Neural progenitor cell (in vitro differentiated cells): ENCODE results near the gene ZBTB7B. TPM values are rescaled to one million over a fixed set of nuclear protein-coding genes. Genes with fewer than 3 reads are reported as not detected.

Experiments used
- DNase-seq: peaks from one replicate; pipeline ENCODE4 v3.0.0-alpha.2; 2016; ENCODE audit warnings: low spot score
- H2AFZ ChIP-seq: fragments of 200-600 bp; sonication (generic); replicated peaks from 2 replicates; pipeline ENCODE4 v1.6.1; 2016; ENCODE audit warnings: antibody characterized with exemption
- H3F3A ChIP-seq: fragments of 200-600 bp; sonication (generic); 2 replicates; pipeline ENCODE4 v1.6.1; 2016; ENCODE audit warnings: antibody characterized with exemption, low read depth
- H3K27ac ChIP-seq: fragments of 200-600 bp; sonication (generic); 2 replicates; pipeline ENCODE4 v1.5.1; 2016; ENCODE audit warnings: mild to moderate bottlenecking
- H3K27me3 ChIP-seq: fragments of 200-600 bp; sonication (generic); 2 replicates; pipeline ENCODE4 v1.6.1; 2016; ENCODE audit warnings: mild to moderate bottlenecking, moderate library complexity
- H3K36me3 ChIP-seq: fragments of 200-600 bp; sonication (generic); 2 replicates; pipeline ENCODE4 v1.5.1; 2016
- H3K4me1 ChIP-seq: fragments of 200-600 bp; sonication (generic); 2 replicates; pipeline ENCODE4 v1.6.1; 2016; ENCODE audit warnings: mixed run types
- H3K4me2 ChIP-seq: fragments of 200-600 bp; sonication (generic); 2 replicates; pipeline ENCODE4 v1.6.1; 2016
- H3K4me3 ChIP-seq: fragments of 200-600 bp; sonication (generic); 2 replicates; pipeline ENCODE4 v1.5.1; 2016
- H3K79me2 ChIP-seq: fragments of 200-600 bp; sonication (generic); 2 replicates; pipeline ENCODE4 v1.6.1; 2016; ENCODE audit warnings: low read depth
- H3K9ac ChIP-seq: fragments of 200-600 bp; sonication (generic); 2 replicates; pipeline ENCODE4 v1.6.1; 2016
- H3K9me3 ChIP-seq: fragments of 200-600 bp; sonication (generic); 2 replicates; pipeline ENCODE4 v1.5.1; 2016; ENCODE audit warnings: low read depth
- H4K20me1 ChIP-seq: fragments of 200-600 bp; sonication (generic); 2 replicates; pipeline ENCODE4 v1.6.1; 2016; ENCODE audit warnings: low read depth
- H3K27ac Mint-ChIP-seq: 3 replicates; pipeline ENCODE4 v1.8.0; 2021; ENCODE audit warnings: mixed read lengths
- H3K27me3 Mint-ChIP-seq: 2 replicates; pipeline ENCODE4 v1.8.0; 2022; ENCODE audit warnings: low read depth, mild to moderate bottlenecking, inconsistent platforms, moderate library complexity, mixed read lengths; ENCODE audit not compliant: insufficient read depth
- H3K36me3 Mint-ChIP-seq: 3 replicates; pipeline ENCODE4 v1.8.0; 2021; ENCODE audit warnings: mixed read lengths
- H3K4me1 Mint-ChIP-seq: 3 replicates; pipeline ENCODE4 v1.8.0; 2021; ENCODE audit warnings: mixed read lengths
- H3K4me3 Mint-ChIP-seq: 3 replicates; pipeline ENCODE4 v1.8.0; 2021; ENCODE audit warnings: mild to moderate bottlenecking, moderate library complexity, mixed read lengths
- H3K9me3 Mint-ChIP-seq: 3 replicates; pipeline ENCODE4 v1.8.0; 2020; ENCODE audit warnings: mixed read lengths
- CTCF ChIP-seq: fragments of 200-600 bp; sonication (generic); IDR thresholded peaks from 2 replicates; pipeline ENCODE4 v1.5.1; 2017; ENCODE audit warnings: antibody characterized with exemption, mild to moderate bottlenecking
- EZH2 ChIP-seq: fragments of 200-600 bp; sonication (generic); IDR thresholded peaks from 2 replicates; pipeline ENCODE4 v1.6.1; 2017; ENCODE audit warnings: antibody characterized with exemption, mild to moderate bottlenecking, moderate library complexity
- EZH2phosphoT487 ChIP-seq: fragments of 200-600 bp; sonication (generic); IDR thresholded peaks from 2 replicates; pipeline ENCODE4 v1.6.1; 2017; ENCODE audit warnings: antibody characterized with exemption
- total RNA-seq: library from RNA; depleted of rRNA; stranded (reverse); fragments of >200 nt; gene quantifications from 2 replicates; pipeline ENCODE4 v1.2.3, GENCODE V29; 2015; ENCODE audit warnings: low replicate concordance

Gene ZBTB7B
- total RNA-seq, 1 donor from 2014 or later = 4.7 TPM

- no peak for DNase-seq
- no peak overlapping the region for H3K9ac ChIP-seq
- H3K4me1 ChIP-seq = peaks cover 15% of the 10 kb centered on the region
- H3K27me3 ChIP-seq = no peaks in the 10 kb centered on the region
- no peaks in the 10 kb centered on the region for H3K36me3 ChIP-seq
- H3K9me3 Mint-ChIP-seq = no peaks in the 10 kb centered on the region
- peaks cover 8% of the 10 kb centered on the region for H3K27me3 Mint-ChIP-seq
- TF ChIP-seq EZH2phosphoT487 (no peak), EZH2 (no peak), CTCF (no peak)
- H3K9me3 ChIP-seq = no peaks in the 10 kb centered on the region
- H2AFZ ChIP-seq = no peak overlapping the region
- H3K4me3 Mint-ChIP-seq = no peak overlapping the region
- peaks cover 28% of the 10 kb centered on the region for H3K4me1 Mint-ChIP-seq
- H3K27ac Mint-ChIP-seq = no peak overlapping the region
- no peaks in the 10 kb centered on the region for H4K20me1 ChIP-seq
- H3F3A ChIP-seq = no peaks in the 10 kb centered on the region
- no peaks in the 10 kb centered on the region for H3K79me2 ChIP-seq
- H3K4me3 ChIP-seq = no peak overlapping the region
- H3K36me3 Mint-ChIP-seq = no peaks in the 10 kb centered on the region
- H3K4me2 ChIP-seq = no peak overlapping the region
- H3K27ac ChIP-seq = no peak overlapping the region
These were observed 37.9 kb downstream of the ZBTB7B start for GRCh38 chr1:155040358-155041093.

- no peak overlapping the region for H3K9ac ChIP-seq
- Mint-ChIP-seq H3K27me3 (peaks cover 9% of the 10 kb centered on the region), H3K4me1 (peaks cover 30% of the 10 kb centered on the region), H3K9me3 (no peaks in the 10 kb centered on the region), H3K27ac (no peak overlapping the region), H3K36me3 (no peaks in the 10 kb centered on the region), H3K4me3 (peak overlapping the region; percentile 48)
- H3K27ac ChIP-seq = no peak overlapping the region
- no peak overlapping the region for H3K4me3 ChIP-seq
- no peaks in the 10 kb centered on the region for H3K36me3 ChIP-seq
- DNase-seq = no peak
- peaks cover under 1% of the 10 kb centered on the region for H3F3A ChIP-seq
- H3K27me3 ChIP-seq = no peaks in the 10 kb centered on the region
- no peak overlapping the region for H2AFZ ChIP-seq
- no peaks in the 10 kb centered on the region for H4K20me1 ChIP-seq
- H3K4me1 ChIP-seq = peaks cover 3% of the 10 kb centered on the region
- H3K79me2 ChIP-seq = no peaks in the 10 kb centered on the region
- H3K9me3 ChIP-seq = no peaks in the 10 kb centered on the region
- H3K4me2 ChIP-seq = no peak overlapping the region
- no peak for TF ChIP-seq EZH2
- TF ChIP-seq CTCF = no peak
- TF ChIP-seq EZH2phosphoT487 = no peak
These were observed 40.2 kb downstream of the ZBTB7B start for GRCh38 chr1:155042789-155043188.

- H3K36me3 ChIP-seq = no peaks in the 10 kb centered on the region
- no peaks in the 10 kb centered on the region for H3K9me3 ChIP-seq
- H3K4me3 ChIP-seq = no peak overlapping the region
- H3K9ac ChIP-seq = no peak overlapping the region
- no peak overlapping the region for H2AFZ ChIP-seq
- H3K79me2 ChIP-seq = no peaks in the 10 kb centered on the region
- peaks cover 2% of the 10 kb centered on the region for H3F3A ChIP-seq
- no peak for TF ChIP-seq CTCF
- TF ChIP-seq EZH2 = no peak
- no peak for TF ChIP-seq EZH2phosphoT487
- H3K4me2 ChIP-seq = no peak overlapping the region
- Mint-ChIP-seq H3K4me1 (peaks cover 33% of the 10 kb centered on the region), H3K27me3 (peaks cover 9% of the 10 kb centered on the region), H3K4me3 (no peak overlapping the region), H3K27ac (no peak overlapping the region), H3K9me3 (no peaks in the 10 kb centered on the region), H3K36me3 (no peaks in the 10 kb centered on the region)
- H4K20me1 ChIP-seq = no peaks in the 10 kb centered on the region
- H3K27ac ChIP-seq = no peak overlapping the region
- H3K27me3 ChIP-seq = no peaks in the 10 kb centered on the region
- H3K4me1 ChIP-seq = peaks cover 3% of the 10 kb centered on the region
- no peak for DNase-seq
These were observed 40.7 kb downstream of the ZBTB7B start for GRCh38 chr1:155043301-155043702.
